GM23338 (cell line): ENCODE measurements around the gene ARHGAP32.

Experiments
- CREB1 ChIP-seq: fragments of 250-450 bp; sonication (Bioruptor Pico); IDR thresholded peaks from 2 replicates; pipeline ENCODE4 v1.5.0; 2020; ENCODE audit warnings: low read depth, mild to moderate bottlenecking, moderate library complexity
- EZH2 ChIP-seq: fragments of 200-600 bp; sonication (generic); IDR thresholded peaks from one replicate; pipeline ENCODE4 v1.8.0; 2017; ENCODE audit warnings: antibody characterized with exemption, mild to moderate bottlenecking, low read depth; ENCODE audit not compliant: unreplicated experiment
- EZH2phosphoT487 ChIP-seq: fragments of 200-600 bp; sonication (generic); IDR thresholded peaks from one replicate; pipeline ENCODE4 v1.8.1; 2018; ENCODE audit warnings: antibody characterized with exemption; ENCODE audit not compliant: unreplicated experiment
- JUNB ChIP-seq: IDR thresholded peaks from one replicate; pipeline ENCODE4 v1.6.1; 2016; ENCODE audit warnings: antibody characterized with exemption; ENCODE audit not compliant: unreplicated experiment
- NANOG ChIP-seq: IDR thresholded peaks from 2 replicates; pipeline ENCODE4 v1.6.1; 2016; ENCODE audit warnings: antibody characterized with exemption, borderline replicate concordance
- POLR2AphosphoS5 ChIP-seq: IDR thresholded peaks from 2 replicates; pipeline ENCODE4 v1.6.1; 2016; ENCODE audit warnings: antibody characterized with exemption, low read depth
- STAT1 ChIP-seq: IDR thresholded peaks from one replicate; pipeline ENCODE4 v1.6.1; 2016; ENCODE audit warnings: antibody characterized with exemption; ENCODE audit not compliant: unreplicated experiment
- ZNF114 ChIP-seq: fragments of 250-450 bp; sonication (Bioruptor Pico); IDR thresholded peaks from 2 replicates; pipeline ENCODE4 v1.5.0; 2020; ENCODE audit warnings: mild to moderate bottlenecking, moderate library complexity
- ZNF331 ChIP-seq: fragments of 250-450 bp; sonication (Bioruptor Pico); IDR thresholded peaks from 2 replicates; pipeline ENCODE4 v1.5.0; 2020; ENCODE audit warnings: low read depth, mild to moderate bottlenecking, moderate library complexity
- TF ChIP-seq, protein P1 (sequence below), 2 experiments: fragments of 200-600 bp in 1 of 2; sonication (generic) in 1 of 2; conservative IDR thresholded peaks; 2 replicates each; pipeline versions ENCODE4 v1.5.1 to v1.6.1; 2016 to 2017; ENCODE audit warnings: antibody characterized with exemption in 2 of 2, low read depth in 2 of 2, mild to moderate bottlenecking in 2 of 2, moderate library complexity in 1 of 2
- TF ChIP-seq, protein P2 (sequence below): IDR thresholded peaks from one replicate; pipeline ENCODE4 v1.6.1; 2018; ENCODE audit warnings: antibody characterized with exemption; ENCODE audit not compliant: unreplicated experiment
- TF ChIP-seq, protein P3 (sequence below): IDR thresholded peaks from 2 replicates; pipeline ENCODE4 v1.6.1; 2016; ENCODE audit warnings: antibody characterized with exemption
- TF ChIP-seq, protein P4 (sequence below): fragments of 250-450 bp; sonication (Bioruptor Pico); IDR thresholded peaks from 2 replicates; pipeline ENCODE4 v1.5.0; 2020; ENCODE audit warnings: mild to moderate bottlenecking, moderate library complexity

DNA sequence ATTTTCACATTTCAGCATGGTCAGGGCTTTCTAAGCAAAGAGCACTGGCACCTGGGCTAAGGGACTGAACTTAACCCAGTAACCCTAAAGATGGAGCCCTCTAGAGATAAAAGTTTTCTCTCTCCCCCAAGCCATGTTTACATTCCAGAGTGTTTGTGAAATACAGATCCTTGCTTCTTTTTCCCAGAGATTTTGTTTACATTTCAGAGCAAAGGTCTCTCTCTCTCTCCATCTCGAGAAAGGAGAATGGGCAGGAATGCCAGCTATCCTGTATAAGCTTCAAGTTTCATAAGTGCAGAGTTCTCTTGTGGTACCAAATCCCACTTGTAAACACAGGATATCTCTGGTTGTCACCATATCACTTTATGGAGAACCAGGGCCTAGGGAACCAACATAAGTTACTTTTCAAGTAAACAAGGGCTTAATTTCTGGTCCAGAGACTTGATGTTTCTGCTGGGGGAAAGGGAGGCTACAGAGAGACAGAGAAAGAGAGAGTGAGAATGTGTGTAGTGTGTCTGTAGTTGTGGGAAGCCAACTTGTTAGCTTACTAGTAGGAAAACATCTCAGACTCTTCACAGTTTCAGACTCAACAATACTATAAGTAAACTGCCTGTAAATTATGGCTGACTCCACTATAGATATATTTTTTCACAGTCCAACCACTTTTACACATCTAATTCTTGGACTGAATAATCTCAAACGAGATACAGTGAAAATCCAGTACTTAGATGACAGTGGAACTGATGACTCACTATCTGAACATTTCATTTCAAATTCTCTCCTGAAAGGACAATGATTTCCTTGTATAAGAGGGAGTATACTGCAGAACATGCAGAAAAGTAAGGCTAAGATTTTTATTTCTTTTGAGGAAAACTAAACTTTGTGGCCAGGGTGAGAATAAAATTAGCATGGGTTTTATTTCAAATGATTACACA, 76.2 kb downstream of the ARHGAP32 start:
- TF ChIP-seq, protein P1, sequence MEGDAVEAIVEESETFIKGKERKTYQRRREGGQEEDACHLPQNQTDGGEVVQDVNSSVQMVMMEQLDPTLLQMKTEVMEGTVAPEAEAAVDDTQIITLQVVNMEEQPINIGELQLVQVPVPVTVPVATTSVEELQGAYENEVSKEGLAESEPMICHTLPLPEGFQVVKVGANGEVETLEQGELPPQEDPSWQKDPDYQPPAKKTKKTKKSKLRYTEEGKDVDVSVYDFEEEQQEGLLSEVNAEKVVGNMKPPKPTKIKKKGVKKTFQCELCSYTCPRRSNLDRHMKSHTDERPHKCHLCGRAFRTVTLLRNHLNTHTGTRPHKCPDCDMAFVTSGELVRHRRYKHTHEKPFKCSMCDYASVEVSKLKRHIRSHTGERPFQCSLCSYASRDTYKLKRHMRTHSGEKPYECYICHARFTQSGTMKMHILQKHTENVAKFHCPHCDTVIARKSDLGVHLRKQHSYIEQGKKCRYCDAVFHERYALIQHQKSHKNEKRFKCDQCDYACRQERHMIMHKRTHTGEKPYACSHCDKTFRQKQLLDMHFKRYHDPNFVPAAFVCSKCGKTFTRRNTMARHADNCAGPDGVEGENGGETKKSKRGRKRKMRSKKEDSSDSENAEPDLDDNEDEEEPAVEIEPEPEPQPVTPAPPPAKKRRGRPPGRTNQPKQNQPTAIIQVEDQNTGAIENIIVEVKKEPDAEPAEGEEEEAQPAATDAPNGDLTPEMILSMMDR (conservative IDR thresholded peaks at IDR 0.05; ENCODE audit: low read depth in 2 of 2), result no peak
- TF ChIP-seq CREB1 (CRISPR knock-in tag), result no peak
- TF ChIP-seq EZH2, result no peak
- TF ChIP-seq, protein P2, sequence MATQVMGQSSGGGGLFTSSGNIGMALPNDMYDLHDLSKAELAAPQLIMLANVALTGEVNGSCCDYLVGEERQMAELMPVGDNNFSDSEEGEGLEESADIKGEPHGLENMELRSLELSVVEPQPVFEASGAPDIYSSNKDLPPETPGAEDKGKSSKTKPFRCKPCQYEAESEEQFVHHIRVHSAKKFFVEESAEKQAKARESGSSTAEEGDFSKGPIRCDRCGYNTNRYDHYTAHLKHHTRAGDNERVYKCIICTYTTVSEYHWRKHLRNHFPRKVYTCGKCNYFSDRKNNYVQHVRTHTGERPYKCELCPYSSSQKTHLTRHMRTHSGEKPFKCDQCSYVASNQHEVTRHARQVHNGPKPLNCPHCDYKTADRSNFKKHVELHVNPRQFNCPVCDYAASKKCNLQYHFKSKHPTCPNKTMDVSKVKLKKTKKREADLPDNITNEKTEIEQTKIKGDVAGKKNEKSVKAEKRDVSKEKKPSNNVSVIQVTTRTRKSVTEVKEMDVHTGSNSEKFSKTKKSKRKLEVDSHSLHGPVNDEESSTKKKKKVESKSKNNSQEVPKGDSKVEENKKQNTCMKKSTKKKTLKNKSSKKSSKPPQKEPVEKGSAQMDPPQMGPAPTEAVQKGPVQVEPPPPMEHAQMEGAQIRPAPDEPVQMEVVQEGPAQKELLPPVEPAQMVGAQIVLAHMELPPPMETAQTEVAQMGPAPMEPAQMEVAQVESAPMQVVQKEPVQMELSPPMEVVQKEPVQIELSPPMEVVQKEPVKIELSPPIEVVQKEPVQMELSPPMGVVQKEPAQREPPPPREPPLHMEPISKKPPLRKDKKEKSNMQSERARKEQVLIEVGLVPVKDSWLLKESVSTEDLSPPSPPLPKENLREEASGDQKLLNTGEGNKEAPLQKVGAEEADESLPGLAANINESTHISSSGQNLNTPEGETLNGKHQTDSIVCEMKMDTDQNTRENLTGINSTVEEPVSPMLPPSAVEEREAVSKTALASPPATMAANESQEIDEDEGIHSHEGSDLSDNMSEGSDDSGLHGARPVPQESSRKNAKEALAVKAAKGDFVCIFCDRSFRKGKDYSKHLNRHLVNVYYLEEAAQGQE, result no peak
- TF ChIP-seq POLR2AphosphoS5, result no peak
- no peak for TF ChIP-seq EZH2phosphoT487
- TF ChIP-seq JUNB, result no peak
- TF ChIP-seq, protein P3, sequence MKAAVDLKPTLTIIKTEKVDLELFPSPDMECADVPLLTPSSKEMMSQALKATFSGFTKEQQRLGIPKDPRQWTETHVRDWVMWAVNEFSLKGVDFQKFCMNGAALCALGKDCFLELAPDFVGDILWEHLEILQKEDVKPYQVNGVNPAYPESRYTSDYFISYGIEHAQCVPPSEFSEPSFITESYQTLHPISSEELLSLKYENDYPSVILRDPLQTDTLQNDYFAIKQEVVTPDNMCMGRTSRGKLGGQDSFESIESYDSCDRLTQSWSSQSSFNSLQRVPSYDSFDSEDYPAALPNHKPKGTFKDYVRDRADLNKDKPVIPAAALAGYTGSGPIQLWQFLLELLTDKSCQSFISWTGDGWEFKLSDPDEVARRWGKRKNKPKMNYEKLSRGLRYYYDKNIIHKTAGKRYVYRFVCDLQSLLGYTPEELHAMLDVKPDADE, result no peak
- TF ChIP-seq ZNF114 (CRISPR knock-in tag), result no peak
- no peak for TF ChIP-seq ZNF331 (CRISPR knock-in tag)
- TF ChIP-seq, protein P4, sequence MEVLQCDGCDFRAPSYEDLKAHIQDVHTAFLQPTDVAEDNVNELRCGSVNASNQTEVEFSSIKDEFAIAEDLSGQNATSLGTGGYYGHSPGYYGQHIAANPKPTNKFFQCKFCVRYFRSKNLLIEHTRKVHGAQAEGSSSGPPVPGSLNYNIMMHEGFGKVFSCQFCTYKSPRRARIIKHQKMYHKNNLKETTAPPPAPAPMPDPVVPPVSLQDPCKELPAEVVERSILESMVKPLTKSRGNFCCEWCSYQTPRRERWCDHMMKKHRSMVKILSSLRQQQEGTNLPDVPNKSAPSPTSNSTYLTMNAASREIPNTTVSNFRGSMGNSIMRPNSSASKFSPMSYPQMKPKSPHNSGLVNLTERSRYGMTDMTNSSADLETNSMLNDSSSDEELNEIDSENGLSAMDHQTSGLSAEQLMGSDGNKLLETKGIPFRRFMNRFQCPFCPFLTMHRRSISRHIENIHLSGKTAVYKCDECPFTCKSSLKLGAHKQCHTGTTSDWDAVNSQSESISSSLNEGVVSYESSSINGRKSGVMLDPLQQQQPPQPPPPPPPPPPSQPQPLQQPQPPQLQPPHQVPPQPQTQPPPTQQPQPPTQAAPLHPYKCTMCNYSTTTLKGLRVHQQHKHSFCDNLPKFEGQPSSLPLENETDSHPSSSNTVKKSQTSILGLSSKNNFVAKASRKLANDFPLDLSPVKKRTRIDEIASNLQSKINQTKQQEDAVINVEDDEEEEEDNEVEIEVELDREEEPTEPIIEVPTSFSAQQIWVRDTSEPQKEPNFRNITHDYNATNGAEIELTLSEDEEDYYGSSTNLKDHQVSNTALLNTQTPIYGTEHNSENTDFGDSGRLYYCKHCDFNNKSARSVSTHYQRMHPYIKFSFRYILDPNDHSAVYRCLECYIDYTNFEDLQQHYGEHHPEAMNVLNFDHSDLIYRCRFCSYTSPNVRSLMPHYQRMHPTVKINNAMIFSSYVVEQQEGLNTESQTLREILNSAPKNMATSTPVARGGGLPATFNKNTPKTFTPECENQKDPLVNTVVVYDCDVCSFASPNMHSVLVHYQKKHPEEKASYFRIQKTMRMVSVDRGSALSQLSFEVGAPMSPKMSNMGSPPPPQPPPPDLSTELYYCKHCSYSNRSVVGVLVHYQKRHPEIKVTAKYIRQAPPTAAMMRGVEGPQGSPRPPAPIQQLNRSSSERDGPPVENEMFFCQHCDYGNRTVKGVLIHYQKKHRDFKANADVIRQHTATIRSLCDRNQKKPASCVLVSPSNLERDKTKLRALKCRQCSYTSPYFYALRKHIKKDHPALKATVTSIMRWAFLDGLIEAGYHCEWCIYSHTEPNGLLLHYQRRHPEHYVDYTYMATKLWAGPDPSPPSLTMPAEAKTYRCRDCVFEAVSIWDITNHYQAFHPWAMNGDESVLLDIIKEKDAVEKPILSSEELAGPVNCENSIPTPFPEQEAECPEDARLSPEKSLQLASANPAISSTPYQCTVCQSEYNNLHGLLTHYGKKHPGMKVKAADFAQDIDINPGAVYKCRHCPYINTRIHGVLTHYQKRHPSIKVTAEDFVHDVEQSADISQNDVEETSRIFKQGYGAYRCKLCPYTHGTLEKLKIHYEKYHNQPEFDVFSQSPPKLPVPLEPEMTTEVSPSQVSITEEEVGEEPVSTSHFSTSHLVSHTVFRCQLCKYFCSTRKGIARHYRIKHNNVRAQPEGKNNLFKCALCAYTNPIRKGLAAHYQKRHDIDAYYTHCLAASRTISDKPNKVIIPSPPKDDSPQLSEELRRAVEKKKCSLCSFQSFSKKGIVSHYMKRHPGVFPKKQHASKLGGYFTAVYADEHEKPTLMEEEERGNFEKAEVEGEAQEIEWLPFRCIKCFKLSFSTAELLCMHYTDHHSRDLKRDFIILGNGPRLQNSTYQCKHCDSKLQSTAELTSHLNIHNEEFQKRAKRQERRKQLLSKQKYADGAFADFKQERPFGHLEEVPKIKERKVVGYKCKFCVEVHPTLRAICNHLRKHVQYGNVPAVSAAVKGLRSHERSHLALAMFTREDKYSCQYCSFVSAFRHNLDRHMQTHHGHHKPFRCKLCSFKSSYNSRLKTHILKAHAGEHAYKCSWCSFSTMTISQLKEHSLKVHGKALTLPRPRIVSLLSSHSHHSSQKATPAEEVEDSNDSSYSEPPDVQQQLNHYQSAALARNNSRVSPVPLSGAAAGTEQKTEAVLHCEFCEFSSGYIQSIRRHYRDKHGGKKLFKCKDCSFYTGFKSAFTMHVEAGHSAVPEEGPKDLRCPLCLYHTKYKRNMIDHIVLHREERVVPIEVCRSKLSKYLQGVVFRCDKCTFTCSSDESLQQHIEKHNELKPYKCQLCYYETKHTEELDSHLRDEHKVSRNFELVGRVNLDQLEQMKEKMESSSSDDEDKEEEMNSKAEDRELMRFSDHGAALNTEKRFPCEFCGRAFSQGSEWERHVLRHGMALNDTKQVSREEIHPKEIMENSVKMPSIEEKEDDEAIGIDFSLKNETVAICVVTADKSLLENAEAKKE (CRISPR knock-in tag), result no peak
- no peak for TF ChIP-seq STAT1
- no peak for TF ChIP-seq NANOG
